HG02763 (cell line): Measurements from ENCODE around the gene NSFL1C.

Experiments used
- ATAC-seq: cut with Tn5 transposase; IDR thresholded peaks from one replicate; pipeline ENCODE4 v1.9.1; 2021; ENCODE audit warnings: mild to moderate bottlenecking, moderate library complexity; ENCODE audit not compliant: unreplicated experiment

The NSFL1C gene

GRCh38 chr20:1393507-1393882 lies 73.2 kb downstream of the NSFL1C start:
- ATAC-seq, result no peak

- peak; percentile 90 for ATAC-seq
Measured at GRCh38 chr20:1392693-1393506, 73.7 kb downstream of the NSFL1C start, which contains the start of gene FKBP1A. Gene FKBP1A (minus strand): TSS chr20:1393054. CDS start chr20:1392998, 56 bp downstream.

GRCh38 chr20:1392443-1392692 lies 74.3 kb downstream of the NSFL1C start:
- no peak for ATAC-seq
